ENCODE results near the gene PRKD3. TPM values are rescaled to one million over a fixed set of nuclear protein-coding genes. Genes with fewer than 3 reads are reported as not detected.
A peak's percentile ranks its signal among the peaks of the same experiment; 100 is the strongest.

PRKD3 gene
- total RNA-seq, 2 donors from 2014 or later, result 18.1 to 20.6 TPM

DNA sequence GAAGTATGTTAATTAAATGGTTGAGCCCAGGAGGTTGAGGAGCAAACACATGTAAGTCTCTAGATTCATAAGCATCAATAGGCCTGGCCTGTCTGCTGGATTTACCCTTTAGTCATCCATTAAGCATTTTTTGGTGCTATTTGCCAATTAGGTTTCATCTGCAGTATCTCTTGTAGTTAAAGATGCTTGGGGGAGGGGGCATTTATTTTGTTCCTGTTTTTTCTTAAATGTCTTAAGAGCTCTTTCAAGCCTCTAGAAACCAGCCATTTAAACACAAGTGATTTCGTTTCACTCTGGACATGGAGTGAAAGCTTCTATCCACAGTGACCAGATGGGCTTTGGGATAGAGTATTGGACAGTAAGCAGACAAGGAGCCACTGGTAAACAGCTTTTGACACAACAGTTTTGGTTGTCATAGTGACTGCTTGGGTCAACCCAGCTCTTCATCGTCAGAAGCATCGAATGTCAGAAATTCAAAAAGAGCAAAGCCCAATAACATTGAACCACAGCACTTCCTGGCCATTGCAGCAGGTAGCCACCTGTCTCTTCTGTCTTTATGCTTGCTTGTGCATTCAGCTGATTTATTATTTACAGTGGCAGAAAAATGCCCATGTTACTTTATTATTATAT lies 24.7 kb upstream of the PRKD3 start:
- DNase-seq (ENCODE audit: low spot score in 2 of 2), result no peak
- H3K9me3 Mint-ChIP-seq, result no peaks in the 10 kb centered on the region
- H3K27ac Mint-ChIP-seq, result no peak overlapping the region
- ATAC-seq, result no peak
- H3K36me3 Mint-ChIP-seq, result no peaks in the 10 kb centered on the region

- no peaks in the 10 kb centered on the region for H3K9me3 Mint-ChIP-seq
- ATAC-seq (no peak), DNase-seq (ENCODE audit: low spot score in 2 of 2) (no peak)
- no peak overlapping the region for H3K27ac Mint-ChIP-seq
- no peaks in the 10 kb centered on the region for H3K36me3 Mint-ChIP-seq
Measured at GRCh38 chr2:37348155-37348554, 23.5 kb upstream of the PRKD3 start.

- ATAC-seq (peak; percentile 83 to 89), DNase-seq (ENCODE audit: low spot score in 2 of 2) (no peak)
- H3K27ac Mint-ChIP-seq, result no peak within 1 kb of the TSS
- H3K9me3 Mint-ChIP-seq, result no peaks in the 10 kb centered on the region
- H3K36me3 Mint-ChIP-seq, result no peaks in the 10 kb centered on the region
Measured at GRCh38 chr2:37344453-37345361, 20.1 kb upstream of the PRKD3 start, which contains the start of gene QPCT. Gene QPCT, plus strand, starts transcription at chr2:37344630. Its CDS starts 102 bp downstream, at chr2:37344732.

GRCh38 chr2:37343537-37344434 lies 19.2 kb upstream of the PRKD3 start:
- H3K36me3 Mint-ChIP-seq, result no peaks in the 10 kb centered on the region
- DNase-seq (ENCODE audit: low spot score in 2 of 2) (no peak), ATAC-seq (no peak)
- H3K9me3 Mint-ChIP-seq, result no peaks in the 10 kb centered on the region
- H3K27ac Mint-ChIP-seq, result no peak overlapping the region

- H3K27ac Mint-ChIP-seq, result no peak overlapping the region
- H3K9me3 Mint-ChIP-seq, result no peaks in the 10 kb centered on the region
- ATAC-seq, result no peak
- H3K36me3 Mint-ChIP-seq, result no peaks in the 10 kb centered on the region
- DNase-seq (ENCODE audit: low spot score in 2 of 2), result no peak
Measured at GRCh38 chr2:37342591-37343220, 18.1 kb upstream of the PRKD3 start.

DNA sequence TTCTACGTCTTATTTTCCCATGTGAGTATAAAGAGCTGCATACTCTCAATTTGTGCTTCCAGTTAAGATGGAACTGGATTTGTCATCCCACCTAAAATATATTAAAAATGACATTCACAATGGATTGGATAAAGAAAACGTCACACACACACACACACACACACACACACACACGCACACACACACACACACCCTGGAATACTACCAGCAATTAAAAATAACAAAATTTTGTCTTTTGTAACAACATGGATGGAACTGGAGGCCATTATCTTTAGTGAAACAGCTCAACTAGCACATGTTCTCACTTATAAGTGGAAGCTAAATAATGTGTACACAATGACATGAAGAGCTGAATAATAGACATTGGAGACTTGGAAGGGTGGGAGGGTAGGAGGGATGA lies 16.0 kb upstream of the PRKD3 start:
- DNase-seq (ENCODE audit: low spot score in 2 of 2) (no peak), ATAC-seq (no peak)
- Mint-ChIP-seq H3K27ac (no peak overlapping the region), H3K9me3 (no peaks in the 10 kb centered on the region), H3K36me3 (no peaks in the 10 kb centered on the region)

- Mint-ChIP-seq H3K27ac (no peak overlapping the region), H3K36me3 (no peaks in the 10 kb centered on the region), H3K9me3 (no peaks in the 10 kb centered on the region)
- no peak for ATAC-seq
- DNase-seq (ENCODE audit: low spot score in 2 of 2), result no peak
Measured at GRCh38 chr2:37338933-37339332, 14.3 kb upstream of the PRKD3 start.

GRCh38 chr2:37337620-37338280 lies 13.1 kb upstream of the PRKD3 start:
- Mint-ChIP-seq H3K9me3 (no peaks in the 10 kb centered on the region), H3K27ac (no peak overlapping the region), H3K36me3 (no peaks in the 10 kb centered on the region)
- no peak for DNase-seq (ENCODE audit: low spot score in 2 of 2)
- no peak for ATAC-seq

DNA sequence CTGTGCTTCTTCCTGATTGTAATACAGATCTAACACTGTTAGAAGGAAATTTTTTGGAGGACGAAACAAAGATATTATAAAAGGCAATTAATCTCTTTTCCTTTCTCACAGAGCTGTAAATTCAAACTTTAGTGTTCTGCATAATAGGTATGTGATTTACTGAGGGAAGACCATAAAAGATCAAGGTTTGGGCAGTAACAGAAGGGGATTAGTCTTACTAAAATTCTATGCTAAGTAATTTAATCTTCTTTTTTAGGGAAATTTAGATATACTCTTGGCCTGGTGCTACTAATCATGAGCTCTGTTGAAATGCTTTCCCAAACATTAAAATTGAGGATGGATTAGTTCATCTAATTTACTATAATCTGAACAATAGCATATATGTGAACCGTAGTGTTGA lies 11.0 kb upstream of the PRKD3 start:
- ATAC-seq, result no peak
- no peak overlapping the region for H3K27ac Mint-ChIP-seq

DNA sequence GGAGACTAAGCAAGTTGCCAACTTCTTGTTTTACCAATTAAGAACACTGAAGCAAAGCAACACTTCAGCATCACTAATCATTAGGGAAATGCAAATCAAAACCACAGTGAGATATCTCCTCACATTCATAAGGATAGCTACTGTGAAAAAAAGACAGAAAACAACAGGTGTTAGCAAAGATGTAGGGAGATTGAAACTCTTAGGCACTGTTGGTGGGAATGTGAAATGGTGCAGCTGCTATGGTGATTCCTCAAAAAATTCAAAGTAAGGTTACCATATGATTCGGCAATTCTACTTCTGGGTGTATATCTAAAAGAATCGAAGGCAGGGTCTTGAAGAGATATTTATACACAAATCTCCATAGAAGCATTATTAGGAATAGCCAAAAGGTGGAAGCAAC lies 8.6 kb upstream of the PRKD3 start:
- H3K9me3 Mint-ChIP-seq, result no peaks in the 10 kb centered on the region
- no peaks in the 10 kb centered on the region for H3K36me3 Mint-ChIP-seq
- DNase-seq (ENCODE audit: low spot score in 2 of 2) (no peak), ATAC-seq (no peak)
- H3K27ac Mint-ChIP-seq, result no peak overlapping the region

More for the DNA sequence above, 11.0 kb upstream of the PRKD3 start:
- DNase-seq (ENCODE audit: low spot score in 2 of 2), result no peak
- Mint-ChIP-seq H3K36me3 (no peaks in the 10 kb centered on the region), H3K9me3 (no peaks in the 10 kb centered on the region)

- H3K36me3 Mint-ChIP-seq, result no peaks in the 10 kb centered on the region
- H3K27ac Mint-ChIP-seq, result no peak overlapping the region
- ATAC-seq (no peak), DNase-seq (ENCODE audit: low spot score in 2 of 2) (no peak)
- no peaks in the 10 kb centered on the region for H3K9me3 Mint-ChIP-seq
Measured at GRCh38 chr2:37332560-37332959, 7.9 kb upstream of the PRKD3 start.

DNA sequence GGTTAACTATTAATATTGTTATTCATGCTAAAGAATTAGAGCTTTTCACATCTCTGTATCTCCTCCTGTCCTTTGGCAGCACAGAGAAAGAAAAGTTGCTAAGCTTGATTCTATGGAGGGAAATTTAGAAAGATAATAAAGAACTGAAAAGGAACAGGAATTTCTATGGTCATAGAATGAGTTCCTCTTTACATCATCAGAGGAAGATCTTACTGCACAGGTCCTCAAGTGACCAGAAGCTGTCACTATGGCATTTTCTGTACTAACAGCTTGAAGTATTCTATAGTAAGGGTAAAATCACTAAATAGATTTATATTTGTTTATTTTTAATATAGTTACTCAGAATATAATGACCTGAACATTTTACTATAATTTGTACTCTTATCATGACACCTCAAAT lies 6.0 kb upstream of the PRKD3 start:
- DNase-seq (ENCODE audit: low spot score in 2 of 2), result no peak
- ATAC-seq, result no peak
- H3K9me3 Mint-ChIP-seq, result no peaks in the 10 kb centered on the region
- no peaks in the 10 kb centered on the region for H3K36me3 Mint-ChIP-seq
- no peak overlapping the region for H3K27ac Mint-ChIP-seq

- no peak overlapping the region for H3K27ac Mint-ChIP-seq
- H3K9me3 Mint-ChIP-seq, result no peaks in the 10 kb centered on the region
- no peak for DNase-seq (ENCODE audit: low spot score in 2 of 2)
- no peak for ATAC-seq
- H3K36me3 Mint-ChIP-seq, result peaks cover 5 to 8% of the 10 kb centered on the region in 2 donors
Measured at GRCh38 chr2:37326866-37327634, 2.4 kb upstream of the PRKD3 start.

- H3K36me3 Mint-ChIP-seq, result peaks cover 5 to 8% of the 10 kb centered on the region in 2 donors
- no peak for DNase-seq (ENCODE audit: low spot score in 2 of 2)
- no peaks in the 10 kb centered on the region for H3K9me3 Mint-ChIP-seq
- H3K27ac Mint-ChIP-seq, result no peak overlapping the region
- ATAC-seq, result no peak
Measured at GRCh38 chr2:37326285-37326684, 1.7 kb upstream of the PRKD3 start.

- ATAC-seq (no peak), DNase-seq (ENCODE audit: low spot score in 2 of 2) (no peak)
Measured at GRCh38 chr2:37325625-37326071, 1.0 kb upstream of the PRKD3 start.

More at GRCh38 chr2:37325625-37326071, 1.0 kb upstream of the PRKD3 start:
- peak overlapping the region in 1 of 2 donors; percentile 39 for H3K27ac Mint-ChIP-seq
- no peaks in the 10 kb centered on the region for H3K9me3 Mint-ChIP-seq
- H3K36me3 Mint-ChIP-seq, result peaks cover 5 to 8% of the 10 kb centered on the region in 2 donors

Data from activated naive CD4-positive, alpha-beta T cell treated with anti-CD3 and anti-CD28 coated beads, Interleukin-2, amount 50 U/mL, for 72 hours (primary cell).